HG03575 (cell line): ENCODE results near the gene SLBP.

Source experiments
- ATAC-seq: cut with Tn5 transposase; IDR thresholded peaks from one replicate; pipeline ENCODE4 v1.9.1; 2021; ENCODE audit not compliant: unreplicated experiment, insufficient number of reproducible peaks, low FRiP score; ENCODE audit errors: extremely low read depth

The SLBP gene

DNA sequence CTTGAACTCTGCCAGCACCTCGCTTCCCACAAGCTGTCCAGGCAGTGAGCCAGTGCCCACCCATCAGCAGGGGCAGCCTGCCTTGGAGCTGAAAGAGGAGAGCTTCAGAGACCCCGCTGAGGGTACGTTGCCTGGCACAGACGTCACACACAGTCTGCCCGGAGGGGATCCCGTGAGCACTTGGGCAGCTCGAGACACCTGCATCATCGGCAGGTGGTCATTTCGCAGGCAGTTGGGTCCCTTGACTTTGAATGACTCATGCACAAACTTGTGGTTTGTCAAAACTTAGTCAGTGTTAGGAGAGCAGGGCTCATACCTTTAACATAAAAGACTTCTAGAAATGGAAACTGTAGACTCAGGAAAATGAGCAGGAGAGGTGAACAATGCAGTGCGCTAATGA lies 19.1 kb upstream of the SLBP start:
- ATAC-seq = no peak

GRCh38 chr4:1730532-1731135 lies 18.5 kb upstream of the SLBP start:
- no peak for ATAC-seq

DNA sequence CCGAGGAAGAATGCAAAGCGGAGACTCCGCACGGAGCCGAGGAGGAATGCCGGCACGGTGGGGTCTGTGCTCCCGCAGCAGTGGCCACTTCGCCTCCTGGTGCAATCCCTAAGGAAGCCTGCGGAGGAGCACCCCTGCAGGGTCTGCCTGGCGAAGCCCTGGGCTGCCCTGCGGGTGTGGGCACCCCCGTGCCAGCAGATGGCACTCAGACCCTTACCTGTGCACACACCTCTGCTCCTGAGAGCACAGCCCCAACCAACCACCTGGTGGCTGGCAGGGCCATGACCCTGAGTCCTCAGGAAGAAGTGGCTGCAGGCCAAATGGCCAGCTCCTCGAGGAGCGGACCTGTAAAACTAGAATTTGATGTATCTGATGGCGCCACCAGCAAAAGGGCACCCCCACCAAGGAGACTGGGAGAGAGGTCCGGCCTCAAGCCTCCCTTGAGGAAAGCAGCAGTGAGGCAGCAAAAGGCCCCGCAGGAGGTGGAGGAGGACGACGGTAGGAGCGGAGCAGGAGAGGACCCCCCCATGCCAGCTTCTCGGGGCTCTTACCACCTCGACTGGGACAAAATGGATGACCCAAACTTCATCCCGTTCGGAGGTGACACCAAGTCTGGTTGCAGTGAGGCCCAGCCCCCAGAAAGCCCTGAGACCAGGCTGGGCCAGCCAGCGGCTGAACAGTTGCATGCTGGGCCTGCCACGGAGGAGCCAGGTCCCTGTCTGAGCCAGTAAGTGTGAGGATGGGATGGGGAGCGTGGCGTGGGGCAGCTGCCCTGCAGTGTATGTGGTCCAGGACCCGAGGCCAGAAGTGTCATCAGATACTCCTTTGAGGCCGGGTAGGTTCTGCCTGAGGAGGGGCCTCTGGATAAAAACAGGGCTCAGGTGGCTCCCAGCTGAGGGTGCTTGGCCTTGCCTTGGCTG lies 16.2 kb upstream of the SLBP start:
- ATAC-seq = no peak

GRCh38 chr4:1727117-1728031 lies 15.3 kb upstream of the SLBP start:
- no peak for ATAC-seq

GRCh38 chr4:1726146-1726934 lies 14.2 kb upstream of the SLBP start:
- no peak for ATAC-seq

- ATAC-seq = no peak
These were observed 13.4 kb upstream of the SLBP start for GRCh38 chr4:1725521-1725920.

DNA sequence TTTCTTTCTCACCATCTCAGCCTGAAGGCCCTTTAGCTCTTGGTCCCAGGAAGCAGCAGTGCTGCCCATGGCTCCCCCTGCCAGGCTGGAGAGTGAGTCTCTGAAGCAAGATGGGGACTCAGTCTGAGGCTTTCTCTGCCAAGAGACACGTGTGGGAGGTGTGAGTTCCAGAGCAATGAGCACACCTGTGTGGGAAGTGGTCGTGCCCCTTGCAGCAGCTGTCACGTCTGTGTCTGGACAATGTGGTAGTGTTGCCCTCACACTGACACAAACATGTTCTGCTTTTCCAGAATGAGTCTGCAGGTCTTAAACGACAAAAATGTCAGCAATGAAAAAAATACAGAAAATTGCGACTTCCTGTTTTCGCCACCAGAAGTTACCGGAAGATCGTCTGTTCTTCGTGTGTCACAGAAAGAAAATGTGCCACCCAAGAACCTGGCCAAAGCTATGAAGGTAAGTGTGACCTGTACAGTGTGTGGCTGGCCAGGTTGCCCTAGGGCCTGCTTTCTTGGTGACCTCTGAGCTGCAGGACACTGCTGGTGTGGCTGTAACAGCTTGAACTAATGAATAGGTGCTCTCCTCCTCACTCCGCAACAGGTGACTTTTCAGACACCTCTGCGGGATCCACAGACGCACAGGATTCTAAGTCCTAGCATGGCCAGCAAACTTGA lies 11.1 kb upstream of the SLBP start:
- ATAC-seq = no peak

DNA sequence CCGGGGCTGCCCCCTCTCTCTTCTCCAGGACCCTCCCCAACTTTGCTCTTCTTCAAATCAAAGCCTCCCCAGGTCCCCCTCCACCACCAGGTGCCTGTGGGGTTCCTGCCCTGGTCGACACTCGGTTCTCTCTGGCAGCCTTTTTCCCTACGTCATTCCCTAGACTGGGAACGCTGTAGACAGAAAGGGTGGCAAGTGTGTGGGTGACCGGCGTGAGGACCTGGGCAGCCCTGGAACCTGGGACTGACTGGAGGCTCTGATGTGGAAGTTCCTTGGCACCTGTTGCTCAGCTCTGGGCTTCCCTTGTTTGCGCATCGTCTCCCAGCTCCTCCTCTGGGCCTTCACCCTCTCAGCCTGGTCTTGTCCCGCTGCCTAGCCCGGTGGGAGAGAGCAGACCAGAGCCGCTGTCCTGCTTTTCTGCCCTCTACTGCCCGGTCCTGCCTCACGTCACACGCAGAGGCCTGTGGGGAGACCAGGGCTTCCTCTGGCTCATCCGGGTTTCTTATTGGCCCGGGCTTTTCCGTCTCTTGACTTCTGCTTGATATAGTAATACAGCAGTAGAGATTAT lies 10.5 kb upstream of the SLBP start:
- no peak for ATAC-seq

DNA sequence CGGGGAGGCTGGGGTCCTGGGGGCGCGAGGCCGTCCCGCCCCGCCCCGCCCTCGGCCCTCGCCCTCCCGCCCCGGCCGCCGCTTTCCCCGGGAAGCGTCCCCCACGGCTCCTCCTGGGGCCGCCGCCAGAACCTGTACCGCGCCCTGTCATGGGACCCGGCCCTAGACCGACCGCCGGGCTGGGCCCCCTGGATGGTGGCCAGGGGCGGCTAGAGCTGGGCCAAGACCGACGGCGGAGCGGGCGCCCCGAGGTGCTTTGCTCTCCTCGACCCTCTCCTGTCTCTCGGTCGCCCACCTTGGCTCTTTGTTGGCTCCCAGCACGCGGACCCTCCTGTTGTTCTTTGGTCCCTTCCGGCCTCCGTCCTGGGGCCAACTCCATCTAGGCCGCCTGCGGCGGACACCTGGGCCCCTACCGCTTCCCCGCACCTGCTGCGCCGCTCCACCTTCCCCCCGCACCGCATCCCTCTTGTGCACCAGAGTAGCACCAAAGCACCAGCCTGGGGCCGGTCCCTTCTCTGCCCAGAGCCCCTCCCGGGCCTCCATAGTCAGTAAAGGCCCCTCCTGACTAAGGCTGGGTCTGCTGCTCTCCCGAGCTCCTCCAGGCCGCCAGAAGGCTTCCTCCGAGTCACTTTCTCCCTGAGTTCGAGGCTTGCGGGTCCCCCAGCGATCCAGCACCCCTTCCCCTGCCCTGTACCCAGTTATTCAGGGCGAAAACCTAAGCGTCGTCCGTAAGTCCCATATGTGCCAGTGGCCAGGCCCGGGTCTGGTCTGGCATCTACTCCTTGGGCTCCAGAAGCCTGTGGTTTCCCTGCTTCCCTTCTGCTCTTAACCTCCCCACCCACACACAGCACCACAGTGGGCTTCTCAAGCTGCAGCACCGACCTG lies 9.8 kb upstream of the SLBP start:
- ATAC-seq = no peak

DNA sequence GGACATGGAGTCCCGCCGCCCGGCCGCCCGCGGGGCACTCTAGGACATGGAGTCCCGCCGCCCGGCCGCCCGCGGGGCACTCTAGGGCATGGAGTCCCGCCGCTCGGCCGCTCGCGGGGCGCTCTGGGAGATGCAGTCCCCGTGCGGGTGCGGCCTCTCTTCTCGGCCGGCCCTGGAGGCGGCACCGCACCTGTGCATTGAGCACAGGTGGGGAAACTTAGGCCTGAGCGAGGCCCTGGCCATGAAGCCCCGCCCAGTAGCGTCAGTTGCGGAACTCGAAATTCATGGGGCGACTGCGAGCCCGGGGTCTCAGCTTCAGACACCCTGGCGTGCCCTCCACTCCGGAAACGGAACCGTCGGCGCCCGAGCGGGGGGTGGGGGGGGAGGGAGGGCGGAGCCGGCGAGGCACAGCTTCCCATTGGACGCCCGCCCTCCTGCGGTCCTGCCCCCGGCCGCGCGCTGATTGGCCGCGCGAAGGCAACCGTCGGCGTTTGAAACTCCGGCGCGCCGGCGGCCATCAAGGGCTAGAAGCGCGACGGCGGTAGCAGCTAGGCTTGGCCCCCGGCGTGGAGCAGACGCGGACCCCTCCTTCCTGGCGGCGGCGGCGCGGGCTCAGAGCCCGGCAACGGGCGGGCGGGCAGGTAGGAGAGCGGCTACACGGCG lies 9.0 kb upstream of the SLBP start, which contains the start of the genes TACC3 and TMEM129:
TSS of gene TACC3 (plus strand) at position 519 of the 663 bp plus-strand sequence. CDS start 1,901 bp downstream, outside the sequence.
TSS of gene TMEM129 (minus strand) at position 321 of the 663 bp plus-strand sequence. CDS start 486 bp downstream, outside the sequence.
- ATAC-seq = peak; percentile 35

DNA sequence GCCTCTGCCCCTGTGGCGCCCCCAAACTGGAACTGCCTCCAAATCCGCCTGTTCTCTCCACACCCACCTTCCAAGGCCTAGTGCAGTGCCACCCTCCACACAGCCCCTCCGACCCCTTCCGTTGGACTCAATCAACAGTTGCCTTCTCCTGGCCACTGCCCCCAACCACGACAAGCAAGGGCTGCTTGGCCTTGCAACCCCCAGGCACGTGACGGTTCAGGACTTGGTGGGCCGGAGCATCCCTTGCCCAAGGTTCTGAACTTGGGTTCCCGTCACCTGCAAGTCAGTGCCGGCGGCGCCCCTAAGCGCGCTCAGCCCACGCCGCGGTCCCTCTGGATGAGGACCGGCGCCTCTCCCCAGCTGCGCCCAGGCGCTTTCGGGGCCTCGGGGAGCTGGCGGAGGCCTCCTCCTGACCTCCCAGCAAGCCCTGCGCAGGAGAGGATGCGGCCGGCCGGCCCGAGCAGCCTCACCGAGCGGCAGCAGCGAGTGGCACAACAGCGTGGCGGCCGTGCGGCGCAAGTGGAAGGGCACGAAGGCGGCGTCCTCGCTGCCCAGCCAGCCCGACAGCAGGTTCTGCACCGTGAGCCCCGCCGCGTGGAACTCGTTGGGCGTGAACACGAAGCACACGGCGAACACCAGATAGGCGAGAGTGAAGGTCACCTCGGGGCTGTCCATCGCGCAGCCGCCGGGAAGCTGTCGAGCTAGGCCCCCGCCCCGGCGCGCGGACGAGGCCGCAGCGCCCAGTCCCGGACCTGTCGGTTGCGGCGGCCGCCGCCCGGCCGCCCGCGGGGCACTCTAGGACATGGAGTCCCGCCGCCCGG lies 8.3 kb upstream of the SLBP start:
- ATAC-seq = no peak

- ATAC-seq = no peak
These were observed 6.2 kb upstream of the SLBP start for GRCh38 chr4:1718095-1718850.

DNA sequence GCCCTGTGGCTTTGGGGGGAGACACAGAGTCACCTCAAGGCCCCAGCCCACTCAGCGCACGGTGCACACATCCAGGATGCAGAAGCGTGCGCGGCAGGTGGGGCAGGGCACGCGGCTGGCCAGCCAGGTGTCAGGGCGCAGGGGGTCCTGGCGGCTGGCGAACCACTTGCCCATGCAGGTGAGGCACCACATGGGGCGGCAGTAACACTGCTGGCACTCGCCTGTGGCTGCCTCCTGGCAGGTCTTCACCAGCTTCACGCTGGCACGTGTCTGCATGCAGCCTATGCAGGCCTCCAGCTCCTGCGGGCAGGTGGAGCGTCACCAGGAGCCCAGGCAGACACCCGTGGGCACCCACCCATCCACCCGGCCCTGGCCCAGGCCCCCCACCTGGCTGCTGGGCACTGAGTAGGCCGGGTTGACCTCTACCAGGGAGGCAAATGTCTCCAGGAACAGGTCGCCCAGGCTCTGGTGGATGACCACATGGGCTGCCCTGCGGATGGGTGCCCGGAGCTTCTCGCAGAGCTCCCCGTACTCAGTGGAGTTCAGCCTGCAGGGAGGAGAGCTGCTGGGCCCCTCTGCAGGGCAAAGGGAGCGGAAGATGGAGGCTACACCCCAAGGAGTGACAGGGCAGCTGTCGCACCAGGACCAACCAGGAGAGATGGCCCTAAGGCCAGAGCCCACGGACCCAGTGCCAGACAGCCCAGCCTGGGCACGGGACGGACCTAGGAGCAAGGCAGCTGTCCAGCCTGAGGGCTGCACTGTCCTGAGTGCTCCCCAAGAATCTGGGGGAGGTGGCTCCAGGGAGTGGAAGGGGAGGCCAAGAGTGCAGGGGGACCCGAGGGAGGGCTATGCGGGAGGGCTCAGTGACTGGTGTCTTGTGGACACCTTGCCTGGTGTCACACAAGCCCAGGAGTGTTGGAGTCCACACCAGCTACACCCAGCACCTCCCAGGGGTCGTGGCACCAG lies 5.3 kb upstream of the SLBP start:
- ATAC-seq = no peak
